Measurements from ENCODE around the gene ADAMTSL2.

The ADAMTSL2 gene

GRCh38 chr9:133510926-133511505 lies 23.5 kb upstream of the ADAMTSL2 start:
- DNase-seq (ENCODE audit: extremely low read depth, low read depth): no peak
- TF ChIP-seq CTCF (IDR thresholded peaks at IDR 0.05; ENCODE audit: low read depth, low read length, missing control alignments): no peak
- no peak overlapping the region for H3K4me3 ChIP-seq (replicated peaks; ENCODE audit: low read depth, low read length)

- no peak for DNase-seq (ENCODE audit: extremely low read depth, low read depth)
- H3K4me3 ChIP-seq (replicated peaks; ENCODE audit: low read depth, low read length): no peak overlapping the region
Observed at GRCh38 chr9:133511607-133512006, 22.9 kb upstream of the ADAMTSL2 start.

DNA sequence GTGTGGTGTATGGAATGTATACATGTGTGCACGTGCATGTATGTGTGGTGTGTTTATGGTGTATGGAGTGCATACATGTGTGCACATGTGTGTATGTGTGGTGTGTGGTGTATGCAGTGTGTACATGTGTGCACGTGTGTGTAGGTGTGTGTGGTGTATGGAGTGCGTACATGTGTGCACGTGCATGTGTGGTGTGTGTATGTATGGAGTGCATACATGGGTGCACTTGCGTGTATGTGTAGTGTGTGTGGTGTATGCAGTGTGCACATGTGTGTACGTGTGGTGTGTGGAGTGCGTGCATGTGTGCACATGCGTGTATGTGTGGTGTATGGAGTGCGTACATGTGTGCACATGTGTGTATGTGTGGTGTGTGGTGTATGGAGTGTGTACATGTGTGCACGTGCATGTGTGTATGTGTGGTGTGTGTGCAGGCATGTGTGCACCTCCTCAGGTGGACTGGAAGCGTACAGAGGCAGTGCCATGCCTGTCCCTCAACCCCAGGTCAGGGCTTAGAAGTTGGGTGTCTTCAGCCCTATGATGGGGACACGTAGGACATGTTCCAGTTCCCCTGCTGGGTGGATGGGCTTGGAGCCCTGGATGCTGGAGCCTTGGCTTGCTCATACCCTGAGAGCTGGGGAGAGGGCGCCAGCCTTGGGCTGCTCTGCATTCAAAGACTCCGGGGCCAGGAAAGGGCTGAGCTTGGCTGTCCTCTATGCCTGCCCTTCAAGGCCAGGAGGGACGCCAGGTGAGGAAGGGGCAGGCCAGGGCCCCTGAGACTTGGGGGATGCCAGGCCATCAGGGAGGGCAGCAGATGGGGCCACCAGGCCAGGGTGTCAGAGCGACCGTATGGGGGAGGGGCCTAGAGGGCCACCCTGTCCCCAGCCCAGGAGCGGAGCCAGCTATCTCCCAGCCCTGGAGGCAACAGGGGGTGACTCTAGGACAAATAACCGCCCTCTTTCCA lies 22.0 kb upstream of the ADAMTSL2 start:
- no peak overlapping the region for H3K4me3 ChIP-seq (replicated peaks; ENCODE audit: low read depth, low read length)
- TF ChIP-seq CTCF (IDR thresholded peaks at IDR 0.05; ENCODE audit: low read depth, low read length, missing control alignments): no peak
- no peak for DNase-seq (ENCODE audit: extremely low read depth, low read depth)

More at GRCh38 chr9:133511607-133512006, 22.9 kb upstream of the ADAMTSL2 start:
- TF ChIP-seq CTCF (IDR thresholded peaks at IDR 0.05; ENCODE audit: low read depth, low read length, missing control alignments): no peak

DNA sequence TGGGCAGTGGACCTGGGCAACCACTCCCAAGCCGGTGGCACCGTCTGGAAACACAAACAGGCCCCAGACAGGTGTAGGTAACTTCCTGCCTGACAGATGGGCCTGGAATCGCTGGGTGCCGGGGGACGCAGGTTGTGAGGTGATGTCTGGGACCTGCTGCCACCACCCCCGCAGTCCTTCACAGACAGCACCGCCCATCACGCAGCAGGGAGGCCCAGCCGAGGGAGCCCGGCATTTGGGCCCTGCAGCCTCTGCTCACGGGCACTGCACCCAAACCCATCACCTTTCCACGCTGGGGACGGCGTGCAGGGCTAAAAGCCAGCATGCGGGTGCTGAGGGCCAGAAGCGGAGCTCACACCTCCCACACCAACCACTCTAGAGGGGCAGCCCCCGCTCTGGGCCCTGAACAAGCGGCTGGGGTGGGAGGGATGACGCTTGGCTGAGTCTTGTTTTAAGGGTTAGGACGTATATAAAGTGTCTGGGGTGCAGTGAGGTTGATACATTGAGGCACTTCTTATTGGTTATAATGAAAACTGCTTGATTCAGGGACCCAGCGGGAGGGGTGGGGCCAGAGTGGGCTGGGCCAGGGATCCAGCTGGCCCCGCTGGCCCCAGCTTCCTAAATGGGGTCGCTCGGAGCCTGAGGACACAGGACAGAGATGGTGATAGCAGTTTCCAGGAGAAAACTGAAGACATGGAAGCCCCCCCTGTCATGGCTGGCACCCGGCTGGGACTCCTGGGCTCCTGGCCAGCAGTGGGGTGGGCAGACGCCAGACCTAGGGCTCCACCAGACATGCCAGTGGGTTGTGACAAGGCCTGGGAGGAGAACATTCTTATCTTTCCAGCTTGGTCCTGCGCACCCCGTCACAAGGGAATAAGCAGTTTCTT lies 21.0 kb upstream of the ADAMTSL2 start:
- DNase-seq (ENCODE audit: extremely low read depth, low read depth): no peak

DNA sequence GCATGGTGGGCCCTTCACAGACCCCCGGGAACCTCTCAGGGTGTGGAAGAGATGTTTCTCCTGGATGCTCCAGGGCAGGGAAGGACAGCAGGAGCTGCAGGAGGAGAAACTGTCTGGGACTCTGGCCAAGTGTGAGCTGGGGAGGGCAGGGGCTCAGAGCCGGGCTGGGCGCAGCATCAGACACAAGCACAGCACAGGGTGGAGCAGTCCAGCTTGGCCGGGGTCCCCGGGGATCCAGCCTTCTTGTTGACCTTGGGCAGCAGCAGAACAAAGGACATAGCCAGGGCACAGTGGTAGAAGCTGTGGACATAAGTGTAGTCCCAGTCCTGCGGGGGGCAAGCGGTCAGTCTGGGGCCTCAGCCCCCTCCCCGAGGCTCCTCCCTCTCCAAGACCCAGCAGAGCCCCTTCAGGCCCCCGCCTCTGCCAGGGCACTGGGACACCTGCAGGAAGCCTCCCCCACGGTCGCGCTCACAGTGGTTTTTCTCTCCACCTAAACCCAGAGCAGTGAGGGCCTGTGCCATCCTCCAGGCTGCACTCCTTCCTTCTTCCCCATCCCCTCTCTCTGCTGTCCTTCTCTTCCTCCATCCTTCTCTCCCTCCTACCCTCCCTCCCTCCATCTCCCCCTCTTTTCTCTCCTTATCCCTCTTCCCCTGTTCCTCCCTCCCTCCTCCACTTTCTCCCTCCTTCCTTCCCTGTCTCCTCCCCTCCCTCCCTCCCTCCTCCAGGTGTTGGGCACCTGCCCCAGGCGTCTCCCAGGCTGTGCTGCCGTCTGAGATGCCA lies 19.9 kb upstream of the ADAMTSL2 start:
- DNase-seq (ENCODE audit: extremely low read depth, low read depth): no peak
- H3K4me3 ChIP-seq (replicated peaks; ENCODE audit: low read depth, low read length): no peak overlapping the region
- TF ChIP-seq CTCF (IDR thresholded peaks at IDR 0.05; ENCODE audit: low read depth, low read length, missing control alignments): no peak

More for the DNA sequence above, 21.0 kb upstream of the ADAMTSL2 start:
- H3K4me3 ChIP-seq (replicated peaks; ENCODE audit: low read depth, low read length): no peak overlapping the region
- no peak for TF ChIP-seq CTCF (IDR thresholded peaks at IDR 0.05; ENCODE audit: low read depth, low read length, missing control alignments)

DNA sequence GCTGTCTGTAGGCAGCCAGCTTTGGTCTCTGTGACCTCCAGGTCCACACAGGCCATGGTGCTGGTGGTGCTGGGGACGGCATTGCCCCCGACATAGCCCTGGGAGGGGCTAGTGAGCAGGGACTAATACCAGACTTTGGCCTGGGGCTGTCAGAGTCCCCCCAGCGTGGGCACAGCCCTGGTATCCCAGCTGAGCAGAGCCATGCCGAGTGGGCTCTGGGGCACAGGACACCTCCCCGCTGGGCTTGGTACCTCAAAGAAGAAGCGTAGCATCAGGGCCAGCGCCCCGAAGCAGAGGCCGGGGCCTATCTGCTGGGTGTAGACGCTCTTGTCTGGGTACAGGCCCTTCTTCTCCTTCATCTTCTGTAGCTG lies 19.3 kb upstream of the ADAMTSL2 start:
- TF ChIP-seq CTCF (IDR thresholded peaks at IDR 0.05; ENCODE audit: low read depth, low read length, missing control alignments): no peak
- DNase-seq (ENCODE audit: extremely low read depth, low read depth): no peak
- no peak overlapping the region for H3K4me3 ChIP-seq (replicated peaks; ENCODE audit: low read depth, low read length)

Measured in HFF-Myc (cell line).